Adrenal gland (tissue), 12 donors: ENCODE results near the gene ZC3H12A. TPM values are rescaled to one million over a fixed set of nuclear protein-coding genes. Genes with fewer than 3 reads are reported as not detected.
A peak's percentile ranks its signal among the peaks of the same experiment; 100 is the strongest.

Source experiments
- DNase-seq, 7 donors: peaks; one replicate each; pipeline ENCODE4 v3.0.0-alpha.2; 2019 to 2020
- H3K27ac ChIP-seq, 5 donors: fragments of 200-600 bp; sonication (generic) in 4 of 5; 1 replicate in 3 of 5; 2 replicates in 2 of 5; pipeline versions ENCODE4 v1.5.1 to v1.8.0; 2016 to 2020; ENCODE audit warnings: mild to moderate bottlenecking in 1 of 5
- H3K27me3 ChIP-seq: fragments of 200-600 bp; 2 replicates; pipeline ENCODE4 v1.8.0; 2021
- H3K36me3 ChIP-seq, 2 donors: fragments of 200-600 bp; replicated peaks in 1 of 2; 1 replicate in 1 of 2; 2 replicates in 1 of 2; pipeline versions ENCODE4 v1.5.1 to v1.8.0; 2018 to 2022
- H3K4me1 ChIP-seq, 2 donors: fragments of 200-600 bp; replicated peaks in 1 of 2; 1 replicate in 1 of 2; 2 replicates in 1 of 2; pipeline versions ENCODE4 v1.5.1 to v1.8.0; 2018 to 2021
- H3K4me3 ChIP-seq, 4 donors: fragments of 200-600 bp; sonication (generic) in 3 of 4; one replicate each; pipeline ENCODE4 v1.5.1; 2016 to 2018
- H3K9me3 ChIP-seq, 3 donors: fragments of 200-600 bp; sonication (generic) in 1 of 3; replicated peaks in 1 of 3; 1 replicate in 2 of 3; 2 replicates in 1 of 3; pipeline versions ENCODE4 v1.5.1 to v1.8.0; 2016 to 2021
- CTCF ChIP-seq, 6 experiments: fragments of 450-650 bp in 4 of 6; fragments of 200-600 bp in 2 of 6; sonication (generic) in 1 of 6; IDR thresholded peaks; 1 replicate in 5 of 6; 2 replicates in 1 of 6; pipeline versions ENCODE4 v1.5.1 to v1.8.0; 2016 to 2021; ENCODE audit warnings: antibody characterized with exemption in 6 of 6, mild to moderate bottlenecking in 2 of 6, moderate library complexity in 1 of 6
- POLR2A ChIP-seq, 2 donors: fragments of 450-650 bp; IDR thresholded peaks; one replicate each; pipeline ENCODE4 v1.6.1; 2017; ENCODE audit warnings: antibody characterized with exemption in 2 of 2, mild to moderate bottlenecking in 2 of 2, moderate library complexity in 1 of 2
- WGBS, 4 donors: extraction: QIAGEN DNeasy Blood & Tissue Kit in 2 of 4; methylation state at CpG; one replicate each; pipeline versions ENCODE4 v1.1.5 to v1.1.7; 2013 to 2017; 5-methylcytosine and 5-hydroxymethylcytosine counted together
- intact Hi-C, 2 donors: fragments of 100-400 bp; cut with DNase I; formaldehyde crosslinking; loops; one replicate each; pipeline versions ENCODE4 v1.14.1 to v1.15.0; 2022 to 2023
- polyA plus RNA-seq, 3 donors: library from polyadenylated mRNA; stranded (reverse); fragments of 200-250 nt in 2 of 3; fragments of 350-450 nt in 1 of 3; fragmentation: Illumina TruSeq in 1 of 3; extraction: RNeasy Lipid Tissue Mini Kit (QIAGEN cat#74804) in 1 of 3; gene quantifications; one replicate each; pipeline ENCODE4 v1.2.3, GENCODE V29; 2013 to 2014
- total RNA-seq, 9 donors: library from RNA; depleted of rRNA in 4 of 9; stranded (reverse); fragments of >200 nt in 4 of 9; fragments of 120-200 nt in 1 of 9; fragmentation: NEBNext Ultra II Directional in 1 of 9; extraction: Animal tissue kit (Norgen Biotek cat#: 25700) in 1 of 9; gene quantifications; one replicate each; pipeline versions ENCODE4 v1.1.0 to v1.2.4, GENCODE V29; 2013 to 2023
- donor health status: healthy with polysubstance abuse.
- donor health status: Bipolar disorder and iron deficiency.
- donor health status: DM: yes; HTN: yes; CAD: no.
- donor health status: DM: no; HTN: no; CAD: no.
- donor health status: DM: no; HTN: no; CAD: no.
- donor health status: DM: yes; HTN: yes; CAD: no.

Gene ZC3H12A
- total and polyA plus RNA-seq, 12 donors: 3.2 to 53.0 (median 17.4) TPM

GRCh38 chr1:37461698-37462436 is 12.5 kb upstream of the ZC3H12A start:
- Histone ChIP-seq H3K9me3 (no peaks in the 10 kb centered on the region), H3K4me3 (no peak overlapping the region), H3K4me1 (peaks cover 15 to 16% of the 10 kb centered on the region in 2 donors), H3K27ac (no peak overlapping the region), H3K36me3 (no peaks in the 10 kb centered on the region), H3K27me3 (no peaks in the 10 kb centered on the region)
- intact Hi-C loops: no loop called here
- WGBS, 4 donors: 84 to 95% (median 85%) methylated on average over 9 of the region's 9 CpGs
- DNase-seq: no peak
- TF ChIP-seq POLR2A (IDR thresholded peaks at IDR 0.05) (no peak), CTCF (IDR thresholded peaks at IDR 0.05) (no peak)

GRCh38 chr1:37464443-37464842 is 9.9 kb upstream of the ZC3H12A start:
- DNase-seq: no peak
- Histone ChIP-seq H3K27me3 (no peaks in the 10 kb centered on the region), H3K27ac (peak overlapping the region in 2 of 5 donors; percentile 88 to 91), H3K36me3 (no peaks in the 10 kb centered on the region), H3K9me3 (no peaks in the 10 kb centered on the region), H3K4me3 (no peak overlapping the region), H3K4me1 (peaks cover 15 to 16% of the 10 kb centered on the region in 2 donors)
- 64 to 93% (median 76%) methylated on average over 2 of the region's 2 CpGs for WGBS, 4 donors
- TF ChIP-seq POLR2A (IDR thresholded peaks at IDR 0.05) (no peak), CTCF (IDR thresholded peaks at IDR 0.05) (no peak)
- intact Hi-C loops: no loop called here

- intact Hi-C loops: no loop called here
- H3K4me1 ChIP-seq: peaks cover 15 to 18% of the 10 kb centered on the region in 2 donors
- 65 to 81% (median 76%) methylated on average over 5 to 6 of the region's 6 CpGs for WGBS, 4 donors
- H3K27ac ChIP-seq: peak overlapping the region; percentile 74 to 91 (median 83)
- H3K4me3 ChIP-seq: no peak overlapping the region
- DNase-seq: peak in 6 of 7 donors; percentile 52 to 67 (median 58)
- no peaks in the 10 kb centered on the region for H3K9me3 ChIP-seq
- no peaks in the 10 kb centered on the region for H3K27me3 ChIP-seq
- no peak for TF ChIP-seq POLR2A (IDR thresholded peaks at IDR 0.05)
- TF ChIP-seq CTCF (IDR thresholded peaks at IDR 0.05): no peak
- H3K36me3 ChIP-seq: no peaks in the 10 kb centered on the region
Observed at GRCh38 chr1:37465593-37466517, 8.5 kb upstream of the ZC3H12A start.

GRCh38 chr1:37468037-37468436 is 6.3 kb upstream of the ZC3H12A start:
- no peaks in the 10 kb centered on the region for H3K36me3 ChIP-seq
- peaks cover 34 to 40% of the 10 kb centered on the region in 2 donors for H3K4me1 ChIP-seq
- 64 to 86% (median 69%) methylated on average over 5 of the region's 5 CpGs for WGBS, 4 donors
- H3K9me3 ChIP-seq: no peaks in the 10 kb centered on the region
- no peaks in the 10 kb centered on the region for H3K27me3 ChIP-seq
- peak overlapping the region in 2 of 5 donors; percentile 11 to 19 for H3K27ac ChIP-seq
- TF ChIP-seq POLR2A (IDR thresholded peaks at IDR 0.05) (no peak), CTCF (IDR thresholded peaks at IDR 0.05) (no peak)
- DNase-seq: peak in 4 of 7 donors; percentile 29 to 62 (median 57)
- intact Hi-C loops: no loop called here
- H3K4me3 ChIP-seq: no peak overlapping the region
